ENCODE results near the gene GRPEL2.

DNA sequence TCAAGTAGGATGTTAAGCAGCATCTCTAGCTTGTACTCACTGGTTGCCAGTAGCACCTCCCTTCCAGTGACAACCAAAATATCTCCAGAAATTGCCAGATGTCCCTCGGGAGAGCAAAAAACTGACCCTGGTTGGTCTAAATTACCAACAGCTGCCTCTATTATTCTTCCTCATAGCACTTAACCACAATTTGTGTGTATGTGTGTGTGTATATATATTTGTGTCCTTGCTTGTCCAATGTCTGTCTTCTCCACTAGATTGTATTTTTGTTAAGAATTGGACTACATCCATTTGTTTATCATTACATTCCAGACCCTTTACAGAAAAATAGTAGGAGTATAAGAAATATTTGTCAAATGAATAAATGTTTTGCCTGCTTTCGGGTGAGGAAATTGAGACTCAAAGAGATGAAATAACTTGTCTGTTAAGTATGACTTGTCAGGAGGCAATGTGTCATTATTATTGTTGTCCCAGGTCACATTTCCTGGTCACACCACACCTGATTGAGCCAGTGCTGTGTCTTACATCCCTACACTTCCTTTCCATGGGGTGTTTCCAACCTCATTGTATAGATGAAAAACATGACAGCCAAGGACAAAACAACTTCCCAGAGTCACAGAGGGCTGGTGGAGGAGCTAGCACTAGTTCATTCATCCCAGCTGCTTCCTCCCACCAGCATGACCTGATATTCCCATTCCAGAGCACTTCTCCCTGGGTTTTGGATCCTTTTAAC lies 11.4 kb upstream of the GRPEL2 start:
- TF ChIP-seq, protein P1, sequence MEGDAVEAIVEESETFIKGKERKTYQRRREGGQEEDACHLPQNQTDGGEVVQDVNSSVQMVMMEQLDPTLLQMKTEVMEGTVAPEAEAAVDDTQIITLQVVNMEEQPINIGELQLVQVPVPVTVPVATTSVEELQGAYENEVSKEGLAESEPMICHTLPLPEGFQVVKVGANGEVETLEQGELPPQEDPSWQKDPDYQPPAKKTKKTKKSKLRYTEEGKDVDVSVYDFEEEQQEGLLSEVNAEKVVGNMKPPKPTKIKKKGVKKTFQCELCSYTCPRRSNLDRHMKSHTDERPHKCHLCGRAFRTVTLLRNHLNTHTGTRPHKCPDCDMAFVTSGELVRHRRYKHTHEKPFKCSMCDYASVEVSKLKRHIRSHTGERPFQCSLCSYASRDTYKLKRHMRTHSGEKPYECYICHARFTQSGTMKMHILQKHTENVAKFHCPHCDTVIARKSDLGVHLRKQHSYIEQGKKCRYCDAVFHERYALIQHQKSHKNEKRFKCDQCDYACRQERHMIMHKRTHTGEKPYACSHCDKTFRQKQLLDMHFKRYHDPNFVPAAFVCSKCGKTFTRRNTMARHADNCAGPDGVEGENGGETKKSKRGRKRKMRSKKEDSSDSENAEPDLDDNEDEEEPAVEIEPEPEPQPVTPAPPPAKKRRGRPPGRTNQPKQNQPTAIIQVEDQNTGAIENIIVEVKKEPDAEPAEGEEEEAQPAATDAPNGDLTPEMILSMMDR (IDR thresholded peaks at IDR 0.05; ENCODE audit: insufficient read depth, low read length, poor library complexity, severe bottlenecking) = no peak
- TF ChIP-seq EZH2phosphoT487 (conservative IDR thresholded peaks at IDR 0.05; ENCODE audit: low read length) = no peak
